Measurements from ENCODE around the gene IPO11. TPM values are rescaled to one million over a fixed set of nuclear protein-coding genes. Genes with fewer than 3 reads are reported as not detected.
"Not testable (repeated sequence)": the region's sequence is repeated elsewhere in the genome, so short reads cannot be mapped to it uniquely, and the experiment has no call there.

IPO11 gene
- polyA plus RNA-seq, 3 donors = 38.3 to 41.5 (median 38.3) TPM

DNA sequence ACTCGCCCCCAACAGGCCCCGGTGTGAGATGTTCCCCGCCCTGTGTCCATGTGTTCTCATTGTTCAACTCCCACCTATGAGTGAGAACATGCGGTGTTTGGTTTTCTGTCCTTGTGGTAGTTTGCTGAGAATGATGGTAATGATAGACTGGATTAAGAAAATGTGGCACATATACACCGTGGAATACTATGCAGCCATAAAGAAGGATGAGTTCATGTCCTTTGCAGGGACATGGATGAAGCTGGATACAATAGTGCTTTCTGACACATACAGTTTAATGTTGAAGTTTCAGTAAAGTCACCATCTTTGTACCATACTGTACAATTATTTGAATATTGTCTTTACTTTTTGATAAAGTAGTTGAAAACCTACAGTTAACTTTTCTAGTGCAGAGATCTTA lies 96.2 kb downstream of the IPO11 start:
- not testable (repeated sequence) for DNase-seq (ENCODE audit: low read depth in 3 of 3, low spot score in 2 of 3)

DNA sequence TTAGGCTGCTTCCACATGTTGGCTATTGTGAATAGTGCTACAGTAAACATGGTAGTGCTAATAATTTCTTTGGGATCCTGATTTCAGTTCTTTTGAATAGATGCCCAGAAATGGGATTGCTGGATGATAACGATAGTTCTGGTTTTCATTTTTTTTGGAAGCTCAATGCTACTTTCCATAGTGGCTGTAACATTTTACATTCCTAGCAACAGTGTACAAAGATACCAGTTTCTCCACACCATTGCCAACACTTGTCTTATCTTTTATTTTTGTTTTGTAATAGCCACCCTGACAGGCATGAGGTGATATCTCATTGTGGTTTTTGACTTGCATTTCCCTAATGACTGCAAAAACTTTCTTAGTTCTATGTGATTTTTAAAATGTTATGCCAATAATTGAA lies 97.2 kb downstream of the IPO11 start:
- DNase-seq (ENCODE audit: low read depth in 3 of 3, low spot score in 2 of 3) = no peak

DNA sequence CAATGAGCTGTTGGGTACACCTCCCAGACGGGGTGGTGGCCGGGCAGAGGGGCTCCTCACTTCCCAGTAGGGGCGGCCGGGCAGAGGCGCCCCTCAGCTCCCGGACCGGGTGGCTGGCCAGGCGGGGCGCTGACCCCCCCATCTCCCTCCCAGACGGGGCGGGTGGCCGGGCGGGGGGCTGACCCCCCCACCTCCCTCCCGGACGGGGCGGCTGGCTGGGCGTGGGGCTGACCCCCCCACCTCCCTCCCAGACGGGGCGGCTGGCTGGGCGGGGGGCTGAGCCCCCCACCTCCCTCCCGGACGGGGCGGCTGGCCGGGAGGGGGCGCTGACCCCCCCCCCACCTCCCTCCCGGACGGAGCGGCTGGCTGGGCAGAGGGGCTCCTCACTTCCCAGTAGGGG lies 100.5 kb downstream of the IPO11 start:
- DNase-seq (ENCODE audit: low read depth in 3 of 3, low spot score in 2 of 3) = not testable (repeated sequence)

DNA sequence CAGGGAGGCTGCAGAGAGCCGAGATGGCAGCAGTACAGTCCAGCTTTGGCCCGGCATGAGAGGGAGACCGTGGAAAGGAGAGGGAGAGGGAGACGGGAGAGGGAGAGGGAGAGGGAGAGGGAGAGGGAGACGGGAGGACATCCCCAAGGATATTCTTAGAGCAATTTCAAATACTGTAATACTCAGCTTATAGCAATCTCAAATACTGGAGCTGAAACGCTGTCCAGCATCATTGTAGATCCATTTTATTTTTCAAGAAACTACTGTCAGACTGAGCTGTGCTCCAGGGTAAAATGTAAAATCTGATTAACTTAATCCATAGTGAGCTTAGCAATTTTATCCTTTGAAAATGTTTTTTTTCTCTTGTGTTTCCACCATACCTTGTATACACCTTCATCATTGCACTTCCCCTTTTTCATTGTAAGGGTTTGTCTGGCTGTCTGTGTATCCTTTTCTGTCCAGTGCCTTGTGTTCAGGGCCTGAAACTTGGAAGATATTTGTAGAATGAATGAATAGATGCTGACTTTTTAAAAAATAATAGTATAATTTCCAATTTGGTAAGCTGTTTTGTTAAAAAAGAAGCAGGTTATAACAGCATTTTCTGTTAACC lies 102.1 kb downstream of the IPO11 start:
- no peak for DNase-seq (ENCODE audit: low read depth in 3 of 3, low spot score in 2 of 3)

DNA sequence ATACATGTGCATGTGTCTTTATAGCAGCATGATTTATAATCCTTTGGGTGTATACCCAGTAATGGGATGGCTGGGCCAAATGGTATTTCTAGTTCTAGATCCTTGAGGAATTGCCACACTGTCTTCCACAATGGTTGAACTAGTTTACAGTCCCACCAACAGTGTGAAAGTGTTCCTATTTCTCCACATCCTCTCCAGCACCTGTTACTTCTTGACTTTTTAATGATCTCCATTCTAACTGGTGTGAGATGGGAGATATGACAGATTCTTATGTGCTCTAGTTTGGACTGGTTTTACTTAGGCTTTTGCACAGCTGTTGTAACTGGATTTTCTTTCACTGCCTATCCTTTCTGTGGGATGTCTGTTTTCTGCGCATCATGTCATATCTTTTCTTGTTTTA lies 108.2 kb downstream of the IPO11 start:
- DNase-seq (ENCODE audit: low read depth in 3 of 3, low spot score in 2 of 3) = not testable (repeated sequence)

DNA sequence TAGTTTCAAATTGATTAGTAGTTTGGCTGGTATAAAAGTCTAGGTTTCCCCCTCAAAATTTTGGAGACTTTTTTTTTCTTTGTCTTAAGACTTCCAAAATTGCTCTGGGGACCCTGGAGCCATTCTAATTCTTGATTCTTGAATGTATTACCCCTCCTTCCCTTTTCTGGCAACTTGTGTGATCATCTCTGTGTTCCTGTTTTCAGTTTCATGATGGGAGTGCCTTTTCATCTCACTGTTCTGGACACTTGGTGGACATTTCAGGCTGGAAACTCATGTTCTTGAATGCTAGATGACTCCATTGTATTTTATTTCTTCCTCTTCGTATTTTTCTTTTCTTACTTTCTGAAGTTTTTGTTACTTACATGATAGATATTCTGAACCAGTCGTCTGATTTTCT lies 108.8 kb downstream of the IPO11 start:
- no peak for DNase-seq (ENCODE audit: low read depth in 3 of 3, low spot score in 2 of 3)

DNA sequence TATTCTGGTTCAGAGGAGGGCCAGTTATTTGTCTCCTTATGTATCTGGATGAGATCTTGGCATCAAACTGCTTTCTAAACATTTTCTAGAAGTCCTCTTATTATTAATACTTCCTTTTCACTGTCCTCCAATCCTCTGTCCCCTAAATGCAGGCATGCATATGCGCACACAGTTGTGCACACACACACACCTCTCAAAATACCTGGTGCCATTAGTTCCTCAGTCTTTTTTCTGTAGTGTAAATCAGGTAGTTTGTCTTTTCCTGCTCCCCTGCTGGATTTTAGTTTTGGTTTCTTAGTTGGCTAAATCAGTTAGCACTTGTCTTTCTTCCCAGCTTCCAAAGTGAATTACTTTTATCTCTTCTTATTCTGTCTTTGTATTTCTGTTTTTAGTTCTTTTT lies 110.2 kb downstream of the IPO11 start:
- DNase-seq (ENCODE audit: low read depth in 3 of 3, low spot score in 2 of 3) = no peak

DNA sequence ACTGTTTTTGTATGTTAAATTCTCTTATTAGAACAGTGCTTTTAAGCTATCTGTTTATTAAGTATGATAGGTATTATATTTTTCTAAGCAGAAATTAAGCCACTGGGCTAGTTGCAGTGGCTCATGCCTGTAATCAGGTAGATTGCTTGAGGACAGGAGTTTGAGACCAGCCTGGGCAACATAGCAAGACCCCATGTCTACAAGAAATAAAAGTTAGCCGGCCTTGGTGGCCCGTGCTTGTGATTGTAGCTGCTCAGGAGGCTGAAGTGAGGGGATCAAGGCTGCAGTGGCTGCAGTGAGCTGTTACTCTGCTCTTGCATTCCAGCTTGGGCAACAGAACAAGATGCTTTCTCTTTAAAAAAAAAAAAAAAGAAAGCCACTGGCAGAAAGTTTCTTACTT lies 121.0 kb downstream of the IPO11 start:
- DNase-seq (ENCODE audit: low read depth in 3 of 3, low spot score in 2 of 3) = no peak

DNA sequence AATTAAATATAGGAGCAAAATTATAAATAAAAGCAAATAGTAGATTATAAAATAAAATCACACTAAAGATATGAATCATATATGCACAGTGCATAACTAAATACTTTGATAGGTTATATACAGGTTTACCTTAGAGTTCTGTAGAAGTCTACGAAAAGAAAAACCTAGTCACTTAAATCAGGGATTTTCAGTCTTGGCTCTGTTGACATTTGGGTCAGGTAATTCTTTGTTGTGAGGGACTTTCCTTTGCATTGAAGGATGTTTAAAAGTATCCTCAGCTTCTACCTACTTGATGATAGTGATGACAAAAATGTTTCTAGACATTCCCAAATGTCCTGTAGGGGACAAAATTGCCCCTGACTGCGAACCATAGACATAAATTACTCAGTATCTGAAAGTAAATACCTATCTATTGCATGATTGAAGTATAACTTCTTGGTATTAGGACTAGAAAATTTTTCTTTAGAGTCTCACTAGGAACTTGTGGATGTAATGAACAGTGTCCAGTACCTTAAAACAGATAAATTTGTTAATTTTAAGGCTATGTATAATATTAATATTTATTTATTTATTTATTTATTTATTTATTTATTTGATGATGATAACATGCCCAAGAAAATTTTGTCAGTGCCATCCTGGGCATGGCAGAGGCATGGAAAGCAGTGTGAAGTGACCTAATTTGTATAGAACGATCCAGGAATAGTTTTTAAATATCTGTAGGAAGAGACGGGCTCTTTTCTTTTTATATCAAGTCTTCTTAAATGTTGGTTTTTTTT lies 122.1 kb downstream of the IPO11 start:
- DNase-seq (ENCODE audit: low read depth in 3 of 3, low spot score in 2 of 3) = no peak

DNA sequence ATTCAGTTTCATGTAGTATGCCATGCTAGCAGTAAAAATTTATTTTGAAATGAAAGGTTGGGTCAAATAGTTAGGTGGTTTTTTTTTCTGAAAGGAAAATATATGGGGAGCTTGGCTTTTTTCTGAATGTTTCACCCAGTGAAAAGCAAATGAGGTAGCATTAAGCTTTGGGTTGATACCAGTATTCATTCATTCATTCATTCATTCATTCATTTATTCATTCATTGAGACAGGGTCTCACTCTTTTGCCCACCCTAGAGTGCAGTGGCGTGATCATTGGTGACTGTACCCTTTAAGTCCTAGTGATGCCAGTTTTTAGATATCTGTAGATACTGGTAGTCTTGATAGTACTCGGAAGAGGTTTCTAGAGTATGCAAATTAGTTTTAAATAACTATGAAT lies 123.7 kb downstream of the IPO11 start:
- DNase-seq (ENCODE audit: low read depth in 3 of 3, low spot score in 2 of 3) = no peak

DNA sequence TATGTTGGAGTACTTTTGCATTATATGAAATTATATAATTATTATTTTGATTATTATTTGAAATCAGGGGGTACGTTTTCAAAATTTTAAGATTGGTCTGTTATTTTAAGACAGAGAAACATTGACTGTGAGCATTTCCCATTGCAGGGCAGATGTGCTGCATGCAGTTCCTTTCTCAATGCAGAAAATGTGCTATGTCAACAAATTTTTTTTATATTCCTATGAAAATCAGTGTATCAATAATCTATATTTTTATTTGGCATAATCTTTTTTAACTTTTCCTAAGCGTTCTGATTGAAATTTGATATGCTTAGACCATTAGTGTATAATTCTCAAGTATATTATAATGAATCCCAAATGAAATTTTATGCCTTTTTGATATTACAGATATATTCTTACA lies 124.2 kb downstream of the IPO11 start:
- no peak for DNase-seq (ENCODE audit: low read depth in 3 of 3, low spot score in 2 of 3)

DNA sequence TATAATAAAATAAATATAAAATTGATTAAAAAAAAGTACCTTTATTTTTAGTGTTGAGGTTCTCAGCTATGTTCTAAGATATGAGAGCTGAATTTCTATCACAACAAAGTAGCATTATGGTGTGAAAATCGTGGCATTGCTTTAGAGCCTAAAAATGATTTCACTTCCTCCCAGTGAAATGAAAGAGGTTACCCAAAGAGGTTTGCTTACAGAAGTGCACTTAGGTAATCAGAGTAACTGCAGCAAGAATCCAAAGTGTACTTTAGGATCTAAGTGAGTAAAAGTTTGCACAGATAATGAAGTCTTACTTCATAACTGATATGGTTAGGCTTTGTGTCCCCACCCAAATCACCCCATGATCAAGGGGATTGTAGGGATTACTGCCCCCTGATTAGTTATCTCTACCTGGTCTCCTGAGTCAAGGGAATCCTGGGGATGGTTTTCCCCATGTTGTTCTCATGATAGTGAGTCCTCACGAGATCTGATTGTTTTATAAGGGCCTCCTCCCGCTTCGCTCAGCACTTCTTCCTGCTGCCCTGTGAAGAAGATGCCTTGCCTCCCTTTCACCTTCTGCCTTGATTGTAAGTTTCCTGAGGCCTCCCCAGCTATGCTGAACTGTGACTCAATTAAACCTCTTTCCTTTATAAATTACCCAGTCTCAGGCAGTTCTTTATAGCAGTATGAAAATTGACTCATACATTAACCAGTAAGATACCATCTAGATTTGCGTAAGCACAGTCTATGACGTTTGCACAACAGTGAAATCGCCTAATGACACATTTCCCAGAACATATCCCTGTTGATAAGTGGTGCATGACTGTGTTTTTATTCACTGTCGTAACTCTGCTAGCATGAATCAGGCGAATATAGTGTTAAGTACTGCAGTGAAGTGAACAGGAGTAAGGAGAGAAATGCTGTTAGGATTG lies 125.7 kb downstream of the IPO11 start:
- no peak for DNase-seq (ENCODE audit: low read depth in 3 of 3, low spot score in 2 of 3)

DNA sequence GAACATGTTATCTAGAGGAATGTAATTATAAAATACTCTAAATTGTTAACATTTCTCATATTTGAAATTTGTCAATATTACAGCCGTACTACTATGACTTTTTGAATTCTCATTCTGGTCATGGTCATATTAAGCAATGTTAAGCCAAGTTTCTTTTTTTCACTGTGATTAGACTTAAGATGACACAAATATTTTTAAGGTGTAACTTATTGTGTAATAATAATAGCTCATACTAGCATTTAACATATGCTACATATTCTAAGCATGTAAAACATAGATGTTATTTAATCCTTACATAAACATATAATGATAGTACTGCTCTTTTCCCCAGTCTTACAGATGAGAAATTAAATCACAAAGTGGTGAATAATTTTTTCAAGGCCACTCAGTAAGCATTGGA lies 130.2 kb downstream of the IPO11 start:
- DNase-seq (ENCODE audit: low read depth in 3 of 3, low spot score in 2 of 3) = no peak

DNA sequence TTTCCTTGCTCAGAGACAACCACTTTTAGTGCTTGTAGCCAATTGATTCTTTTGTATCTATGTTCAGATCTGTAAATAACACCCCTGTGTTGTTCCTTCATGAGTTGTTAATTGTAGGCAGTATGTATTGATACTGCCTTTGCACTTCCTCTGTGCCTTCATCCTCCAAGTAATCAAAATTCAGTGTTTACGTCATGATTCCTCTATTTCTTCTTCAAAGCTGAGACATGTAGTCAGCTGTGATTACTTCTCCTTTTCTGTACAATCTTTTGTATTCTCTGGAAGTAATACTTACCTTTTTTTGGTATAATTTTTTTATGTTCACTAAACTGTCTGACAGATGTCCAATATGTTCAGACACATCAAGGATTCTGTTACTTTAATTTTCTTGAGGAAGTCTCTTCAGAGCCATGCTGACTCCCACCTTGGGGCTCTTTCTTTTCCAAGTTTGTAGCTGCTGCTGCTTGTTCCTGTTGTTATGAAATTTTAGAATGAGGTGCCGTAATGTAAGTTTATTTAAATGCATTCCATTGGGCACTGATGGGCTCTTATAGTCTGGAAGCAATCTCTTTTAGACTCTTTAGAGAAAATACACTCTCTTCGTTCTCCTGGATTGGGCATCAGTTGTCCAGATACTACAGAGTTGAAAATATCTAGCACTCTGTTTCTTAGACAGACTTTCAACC lies 135.5 kb downstream of the IPO11 start:
- DNase-seq (ENCODE audit: low read depth in 3 of 3, low spot score in 2 of 3) = no peak

DNA sequence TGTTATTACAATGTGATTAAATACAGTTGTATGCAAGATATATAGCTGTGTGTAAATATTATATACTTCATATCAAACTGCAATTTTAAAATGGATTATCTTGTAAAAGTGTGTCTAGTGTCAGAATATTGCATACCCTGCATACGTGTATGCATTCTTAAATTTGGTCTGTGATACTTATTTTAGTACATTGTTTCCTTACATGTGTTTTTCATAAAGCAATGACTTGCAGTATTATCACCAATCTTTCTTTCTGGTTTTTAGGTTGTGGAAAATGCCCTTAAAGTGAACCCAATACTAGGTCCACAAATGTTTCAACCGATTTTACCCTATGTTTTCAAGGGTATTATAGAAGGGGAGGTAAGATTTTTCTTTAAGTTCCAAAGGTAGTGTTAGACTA lies 137.5 kb downstream of the IPO11 start:
- no peak for DNase-seq (ENCODE audit: low read depth in 3 of 3, low spot score in 2 of 3)

DNA sequence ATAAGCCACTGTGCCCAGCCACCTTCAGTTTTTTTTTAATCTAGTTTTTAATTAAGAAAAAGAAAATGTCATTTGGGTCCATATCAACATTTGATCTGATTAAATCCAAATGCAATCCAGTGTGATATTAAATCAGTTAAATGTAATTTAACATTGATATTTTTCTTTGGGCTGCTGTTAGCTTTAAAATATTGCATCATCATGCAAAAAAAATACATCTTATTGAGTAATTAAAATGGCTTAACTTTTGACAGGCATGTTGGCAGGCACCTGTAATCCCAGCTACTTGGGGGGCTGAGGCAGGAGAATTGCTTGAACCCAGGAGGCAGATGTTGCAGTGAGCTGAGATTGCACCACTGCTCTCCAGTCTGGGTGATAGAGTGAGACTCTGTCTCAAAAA lies 143.4 kb downstream of the IPO11 start:
- DNase-seq (ENCODE audit: low read depth in 3 of 3, low spot score in 2 of 3) = no peak

DNA sequence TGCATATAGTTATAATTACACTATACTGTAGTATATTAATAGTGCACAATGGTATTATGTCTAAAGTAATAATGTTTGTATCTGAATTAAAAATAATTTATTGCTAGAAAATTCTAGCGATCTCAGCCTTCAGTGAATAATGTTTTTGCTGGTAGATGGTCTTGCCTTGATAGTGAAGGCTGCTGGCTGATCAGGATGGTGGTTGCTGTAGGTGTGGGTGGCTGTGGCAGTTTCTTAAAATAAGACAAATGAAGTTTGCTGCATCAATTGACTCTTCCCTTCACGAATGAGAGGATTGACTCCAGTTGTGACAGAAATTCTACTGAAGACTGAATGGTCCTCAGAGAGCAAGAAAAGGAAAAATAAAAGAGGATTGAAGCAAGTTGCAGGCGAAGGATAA lies 146.4 kb downstream of the IPO11 start:
- DNase-seq (ENCODE audit: low read depth in 3 of 3, low spot score in 2 of 3) = no peak

DNA sequence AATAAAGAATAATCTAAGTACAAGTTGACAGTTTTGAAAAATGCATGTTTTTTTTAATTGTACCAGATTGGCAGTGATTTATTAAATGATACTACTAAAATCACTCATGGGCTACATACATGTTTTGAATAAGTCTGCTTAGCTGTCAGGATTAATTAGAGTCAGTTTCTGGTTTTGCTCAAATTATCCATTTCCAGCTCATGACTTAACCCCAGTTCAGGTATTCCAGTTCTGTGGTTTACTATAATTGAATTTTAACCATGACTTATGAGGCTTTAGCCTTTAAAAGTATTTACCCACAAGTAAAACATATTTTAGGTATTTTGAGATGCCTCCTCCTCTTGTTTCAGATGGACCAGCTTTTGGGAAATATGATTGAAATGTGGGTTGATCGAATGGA lies 148.2 kb downstream of the IPO11 start:
- no peak for DNase-seq (ENCODE audit: low read depth in 3 of 3, low spot score in 2 of 3)

DNA sequence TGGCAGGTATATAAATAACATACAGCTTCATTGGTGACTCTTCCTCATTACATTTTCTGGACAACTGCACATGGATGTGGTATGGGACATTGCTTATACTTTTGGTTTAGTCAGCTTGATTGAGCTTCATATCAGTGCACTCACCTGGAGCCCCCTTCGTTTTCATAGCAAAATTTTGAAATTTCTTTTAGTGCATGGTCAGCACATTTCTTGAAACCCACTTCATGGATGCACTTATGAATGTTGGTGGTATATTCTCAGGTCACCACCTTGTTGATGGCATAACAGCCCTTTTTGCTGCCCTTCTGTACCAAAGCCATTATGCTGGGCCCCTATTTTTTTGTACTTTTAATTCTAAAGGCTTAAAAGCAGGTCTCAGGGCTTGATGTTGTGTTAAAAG lies 149.3 kb downstream of the IPO11 start:
- DNase-seq (ENCODE audit: low read depth in 3 of 3, low spot score in 2 of 3) = no peak

DNA sequence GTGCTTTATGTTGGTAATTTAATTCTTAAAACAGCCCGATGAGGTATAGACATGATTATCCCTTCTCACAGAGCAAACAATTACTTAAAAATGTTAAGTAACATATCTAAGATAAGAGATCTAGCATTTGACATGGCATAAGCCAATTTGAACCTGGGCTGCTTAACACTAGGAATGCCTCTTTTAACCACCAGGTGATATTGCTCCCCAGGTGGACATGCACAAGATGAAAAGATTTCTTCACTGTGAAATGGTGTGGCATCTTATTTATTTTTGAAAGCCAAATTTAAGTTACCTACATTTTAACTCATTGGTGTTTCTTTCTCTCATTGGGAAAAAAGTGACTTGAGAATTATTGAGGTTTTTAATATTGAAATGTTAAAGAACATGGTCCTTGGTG lies 150.3 kb downstream of the IPO11 start:
- DNase-seq (ENCODE audit: low read depth in 3 of 3, low spot score in 2 of 3) = no peak

DNA sequence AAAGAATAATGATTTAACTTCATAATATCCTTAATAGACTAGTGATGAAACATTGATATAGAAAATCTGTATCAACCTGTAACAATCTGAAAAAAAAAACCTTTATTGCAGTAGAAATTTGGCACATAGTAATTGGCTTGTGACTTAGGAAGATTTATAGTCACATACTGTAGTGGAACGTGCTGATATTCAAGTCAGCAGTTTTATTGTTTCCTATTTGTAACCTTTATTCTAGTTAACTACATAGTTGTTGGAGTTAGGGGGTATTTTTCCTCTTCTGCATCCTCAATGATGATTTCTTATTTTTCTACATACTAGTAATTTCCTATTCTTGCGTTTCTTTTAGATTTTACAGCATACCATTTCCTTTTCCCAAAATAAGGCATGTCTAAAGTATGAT lies 151.5 kb downstream of the IPO11 start:
- DNase-seq (ENCODE audit: low read depth in 3 of 3, low spot score in 2 of 3) = no peak

All from right renal cortex interstitium (tissue), 3 donors.